GM11168 (cell line): Measurements from ENCODE around the gene TLDC2.
"Not testable (repeated sequence)": the region's sequence is repeated elsewhere in the genome, so short reads cannot be mapped to it uniquely, and the experiment has no call there.

Experiments used
- in situ Hi-C: fragments of 300-500 bp; cut with MboI; formaldehyde crosslinking; loops from one replicate; pipeline ENCODE4 v1.12.0; 2022; ENCODE audit warnings: low sequenced_read_pairs; ENCODE audit not compliant: unreplicated experiment

The TLDC2 gene

GRCh38 chr20:36893801-36894200 is 17.9 kb downstream of the TLDC2 start:
- in situ Hi-C loops: loop anchor here (25.0 kb wide), 1 partner anchor 282 kb away; the partner anchor contains the start of gene RAB5IF

GRCh38 chr20:36895036-36895435 is 19.1 kb downstream of the TLDC2 start:
- in situ Hi-C loops: loop anchor here (25.0 kb wide), 1 partner anchor 283 kb away; the partner anchor contains the start of gene RAB5IF

- in situ Hi-C loops: no loop called here
Observed at GRCh38 chr20:36904690-36905089, 28.8 kb downstream of the TLDC2 start.

GRCh38 chr20:36905566-36905965 is 29.6 kb downstream of the TLDC2 start:
- in situ Hi-C loops: not testable (repeated sequence)

- in situ Hi-C loops: not testable (repeated sequence)
Observed at GRCh38 chr20:36906086-36906485, 30.1 kb downstream of the TLDC2 start.

- in situ Hi-C loops: no loop called here
Observed at GRCh38 chr20:36908603-36909002, 32.7 kb downstream of the TLDC2 start.

- in situ Hi-C loops: no loop called here
Observed at GRCh38 chr20:36916199-36916598, 40.3 kb downstream of the TLDC2 start.

- in situ Hi-C loops: no loop called here
Observed at GRCh38 chr20:36917240-36917639, 41.3 kb downstream of the TLDC2 start.

GRCh38 chr20:36917943-36918342 is 42.0 kb downstream of the TLDC2 start:
- in situ Hi-C loops: no loop called here

GRCh38 chr20:36919715-36920333 is 43.9 kb downstream of the TLDC2 start:
- in situ Hi-C loops: no loop called here

GRCh38 chr20:36920334-36920730 is 44.4 kb downstream of the TLDC2 start:
- in situ Hi-C loops: no loop called here

GRCh38 chr20:36924167-36925045 is 48.5 kb downstream of the TLDC2 start:
- in situ Hi-C loops: no loop called here

- in situ Hi-C loops: no loop called here
Observed at GRCh38 chr20:36925234-36925633, 49.3 kb downstream of the TLDC2 start.

- in situ Hi-C loops: no loop called here
Observed at GRCh38 chr20:36926653-36927200, 50.8 kb downstream of the TLDC2 start.

GRCh38 chr20:36927704-36928103 is 51.8 kb downstream of the TLDC2 start:
- in situ Hi-C loops: no loop called here

GRCh38 chr20:36929290-36929689 is 53.4 kb downstream of the TLDC2 start:
- in situ Hi-C loops: no loop called here

GRCh38 chr20:36929691-36930090 is 53.8 kb downstream of the TLDC2 start:
- in situ Hi-C loops: no loop called here

- in situ Hi-C loops: not testable (repeated sequence)
Observed at GRCh38 chr20:36932067-36932466, 56.1 kb downstream of the TLDC2 start.

GRCh38 chr20:36932476-36933426 is 56.8 kb downstream of the TLDC2 start:
- in situ Hi-C loops: no loop called here

GRCh38 chr20:36933571-36933970 is 57.6 kb downstream of the TLDC2 start:
- in situ Hi-C loops: not testable (repeated sequence)
